C4-2B (cell line): ENCODE results near the gene ATP5F1B.

Source experiments
- H3K27ac ChIP-seq: fragments of 450-650 bp; 2 replicates; pipeline ENCODE4 v1.5.1; 2017
- CTCF ChIP-seq: fragments of 450-650 bp; conservative IDR thresholded peaks from 2 replicates; pipeline ENCODE4 v1.5.1; 2017; ENCODE audit warnings: mild to moderate bottlenecking
- ZFX ChIP-seq: fragments of 450-650 bp; IDR thresholded peaks from 2 replicates; pipeline ENCODE4 v1.6.1; 2017

ATP5F1B gene

GRCh38 chr12:56628671-56629458 is 16.9 kb downstream of the ATP5F1B start:
- H3K27ac ChIP-seq = peak overlapping the region; percentile 94
- TF ChIP-seq ZFX = no peak
- no peak for TF ChIP-seq CTCF

GRCh38 chr12:56626701-56627100 is 19.1 kb downstream of the ATP5F1B start:
- no peak for TF ChIP-seq CTCF
- no peak for TF ChIP-seq ZFX

GRCh38 chr12:56622535-56622934 is 23.2 kb downstream of the ATP5F1B start:
- no peak for TF ChIP-seq CTCF
- no peak for TF ChIP-seq ZFX

More at GRCh38 chr12:56626701-56627100, 19.1 kb downstream of the ATP5F1B start:
- H3K27ac ChIP-seq = no peak overlapping the region

GRCh38 chr12:56616925-56617324 is 28.9 kb downstream of the ATP5F1B start:
- TF ChIP-seq CTCF = no peak
- TF ChIP-seq ZFX = no peak

More at GRCh38 chr12:56622535-56622934, 23.2 kb downstream of the ATP5F1B start:
- H3K27ac ChIP-seq = no peak overlapping the region

GRCh38 chr12:56616244-56616643 is 29.5 kb downstream of the ATP5F1B start:
- TF ChIP-seq ZFX = no peak
- TF ChIP-seq CTCF = no peak
- H3K27ac ChIP-seq = no peak overlapping the region

More at GRCh38 chr12:56616925-56617324, 28.9 kb downstream of the ATP5F1B start:
- H3K27ac ChIP-seq = no peak overlapping the region

GRCh38 chr12:56614627-56615026 is 31.2 kb downstream of the ATP5F1B start:
- TF ChIP-seq CTCF (no peak), ZFX (no peak)
- H3K27ac ChIP-seq = no peak overlapping the region

GRCh38 chr12:56604355-56604754 is 41.4 kb downstream of the ATP5F1B start:
- TF ChIP-seq ZFX (no peak), CTCF (no peak)
- no peak overlapping the region for H3K27ac ChIP-seq
